HepG2 (cell line): ENCODE data around the gene NKAIN4. TPM values are rescaled to one million over a fixed set of nuclear protein-coding genes. Genes with fewer than 3 reads are reported as not detected.

Experiments
- CENPX ChIP-seq: sonication (generic); formaldehyde crosslinking; IDR thresholded peaks from 2 replicates; pipeline ENCODE4 v1.9.0; 2021; ENCODE audit warnings: mild to moderate bottlenecking, missing genetic modification reagents, moderate library complexity
- GABPA ChIP-seq, 2 experiments: IDR thresholded peaks; 2 replicates each; pipeline ENCODE4 v1.6.1; 2011 to 2016; ENCODE audit warnings: low read depth in 2 of 2, low read length in 1 of 2, missing biosample characterization in 1 of 2, missing genetic modification characterization in 1 of 2
- HNRNPUL1 ChIP-seq: fragments of 200-400 bp; formaldehyde crosslinking; IDR thresholded peaks from 2 replicates; pipeline ENCODE4 v1.6.1; 2017; ENCODE audit warnings: low read depth, mild to moderate bottlenecking, low read length, moderate library complexity
- MAFK ChIP-seq, 2 experiments: IDR thresholded peaks in 1 of 2; conservative IDR thresholded peaks in 1 of 2; 2 replicates each; pipeline ENCODE4 v1.6.1; 2011; ENCODE audit warnings: improper control_type of control experiment in 2 of 2, low read length in 2 of 2
- MTERF4 ChIP-seq: sonication (generic); formaldehyde crosslinking; IDR thresholded peaks from 2 replicates; pipeline ENCODE4 v1.8.0; 2023; ENCODE audit warnings: mild to moderate bottlenecking, missing genetic modification reagents
- PAXIP1 ChIP-seq: sonication (generic); formaldehyde crosslinking; conservative IDR thresholded peaks from 2 replicates; pipeline ENCODE4 v1.4.0; 2020; ENCODE audit warnings: mild to moderate bottlenecking, missing genetic modification reagents, moderate library complexity
- PHF21A ChIP-seq: sonication (generic); formaldehyde crosslinking; IDR thresholded peaks from 2 replicates; pipeline ENCODE4 v1.5.0; 2020; ENCODE audit warnings: mild to moderate bottlenecking, missing genetic modification reagents
- SNAPC2 ChIP-seq: sonication (generic); formaldehyde crosslinking; IDR thresholded peaks from 2 replicates; pipeline ENCODE4 v1.8.1; 2022; ENCODE audit warnings: mild to moderate bottlenecking, missing genetic modification reagents
- STAT5B ChIP-seq: sonication (generic); formaldehyde crosslinking; IDR thresholded peaks from 2 replicates; pipeline ENCODE4 v1.4.0; 2020; ENCODE audit warnings: missing genetic modification reagents
- TBL1XR1 ChIP-seq: fragments of 150-350 bp; IDR thresholded peaks from 2 replicates; pipeline ENCODE4 v1.6.1; 2014; ENCODE audit warnings: borderline replicate concordance, low read length; ENCODE audit not compliant: partially characterized antibody
- U2AF1 ChIP-seq: fragments of 200-400 bp; formaldehyde crosslinking; optimal IDR thresholded peaks from 2 replicates; pipeline ENCODE3; 2017; ENCODE audit warnings: mild to moderate bottlenecking, low read depth, low read length
- ZNF274 ChIP-seq: sonication (generic); formaldehyde crosslinking; IDR thresholded peaks from 2 replicates; pipeline ENCODE4 v1.5.1; 2020; ENCODE audit warnings: mild to moderate bottlenecking, missing genetic modification reagents
- ZNF335 ChIP-seq: sonication (generic); formaldehyde crosslinking; IDR thresholded peaks from 2 replicates; pipeline ENCODE4 v1.4.0; 2020; ENCODE audit warnings: missing genetic modification reagents
- ZNF569 ChIP-seq: sonication (generic); formaldehyde crosslinking; IDR thresholded peaks from 2 replicates; pipeline ENCODE4 v1.5.0; 2020; ENCODE audit warnings: mild to moderate bottlenecking, missing genetic modification reagents, moderate library complexity, borderline replicate concordance
- ZNF670 ChIP-seq: sonication (generic); formaldehyde crosslinking; IDR thresholded peaks from 2 replicates; pipeline ENCODE4 v1.8.0; 2022; ENCODE audit warnings: mild to moderate bottlenecking, missing genetic modification reagents, borderline replicate concordance
- ZNF747 ChIP-seq: sonication (generic); formaldehyde crosslinking; IDR thresholded peaks from 2 replicates; pipeline ENCODE4 v1.8.1; 2023; ENCODE audit warnings: missing genetic modification reagents, mild to moderate bottlenecking, borderline replicate concordance
- ZNF75D ChIP-seq: sonication (generic); formaldehyde crosslinking; IDR thresholded peaks from 2 replicates; pipeline ENCODE4 v1.8.1; 2023; ENCODE audit warnings: missing genetic modification reagents, mild to moderate bottlenecking, borderline replicate concordance
- polyA plus RNA-seq, 8 experiments: library from polyadenylated mRNA; depleted of rRNA in 3 of 8; stranded (reverse) in 7 of 8; unstranded in 1 of 8; fragments of >200 nt; fragmentation: Illumina TruSeq in 4 of 8; extraction: Trizol in 4 of 8; gene quantifications; 2 replicates each; pipeline versions ENCODE4 v1.2.1 to v1.2.3, GENCODE V29; 2011 to 2016; ENCODE audit warnings: low read depth in 4 of 8, missing spikeins in 1 of 8, mixed read lengths in 1 of 8; ENCODE audit not compliant: insufficient read depth in 1 of 8
- total RNA-seq, 5 experiments: library from RNA; depleted of rRNA; stranded (reverse); fragments of >200 nt; fragmentation: Illumina TruSeq; extraction: Trizol; gene quantifications; 2 replicates each; pipeline ENCODE4 v1.2.3, GENCODE V29; 2016; ENCODE audit warnings: low read depth in 1 of 5
- TF ChIP-seq, protein P1 (sequence below): sonication (generic); formaldehyde crosslinking; IDR thresholded peaks from 2 replicates; pipeline ENCODE4 v1.9.0; 2022; ENCODE audit warnings: low read depth, missing genetic modification reagents
- TF ChIP-seq, protein P2 (sequence below): sonication (generic); formaldehyde crosslinking; IDR thresholded peaks from 2 replicates; pipeline ENCODE4 v1.5.0; 2020; ENCODE audit warnings: mild to moderate bottlenecking, missing genetic modification reagents

NKAIN4 gene
- total and polyA plus RNA-seq, 2 of the 13 experiments (the other 11 are each of a cell fraction or from before 2014, with no cell fraction given) = not detected

DNA sequence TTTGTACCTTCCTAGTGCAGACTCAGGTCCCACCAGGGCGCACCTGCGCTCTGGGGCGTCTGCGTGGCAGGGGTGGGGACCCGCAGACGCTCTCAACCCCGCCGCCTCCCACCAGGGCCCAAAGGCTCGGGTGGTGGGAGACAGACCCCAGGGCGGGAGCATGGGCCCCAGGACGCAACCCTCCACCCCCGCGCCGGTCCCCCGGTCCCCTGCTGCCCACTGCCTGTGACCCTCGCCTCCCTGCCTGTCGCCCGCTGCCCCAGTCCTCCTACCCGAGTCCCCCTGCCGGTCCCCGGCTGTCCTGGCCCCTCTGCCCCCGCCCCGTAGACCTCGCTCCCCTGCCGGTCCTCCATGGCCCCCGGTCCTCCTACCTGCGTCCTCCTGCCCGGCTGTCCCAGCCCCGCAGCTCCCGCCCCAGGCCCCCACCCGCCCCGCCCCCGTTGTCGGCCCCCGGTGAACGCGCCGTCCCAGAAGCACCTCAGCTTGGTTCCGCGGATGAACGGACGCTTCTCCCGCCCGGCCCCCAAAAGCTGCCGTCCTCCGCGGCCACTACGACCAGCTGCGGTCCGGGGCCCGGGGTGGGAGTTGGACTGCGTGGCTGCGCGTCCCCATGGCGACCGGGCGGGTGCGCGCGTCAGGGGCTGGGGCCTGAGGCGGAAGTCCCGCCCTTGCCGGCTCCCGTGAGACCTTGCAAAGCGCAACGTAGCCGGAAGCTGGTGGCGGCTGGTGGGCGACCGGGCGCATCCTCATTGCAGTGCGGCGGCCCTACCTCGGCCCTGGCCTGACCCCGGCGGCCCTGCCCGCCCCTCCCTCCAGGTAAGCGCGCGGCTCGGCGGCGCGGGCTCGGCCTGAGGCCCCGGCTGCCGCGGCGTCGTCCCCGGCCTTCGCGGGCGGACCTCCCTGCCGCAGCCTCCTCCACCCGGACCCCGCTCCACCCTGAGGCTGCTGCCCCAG is 18.1 kb upstream of the NKAIN4 start, which contains the start of gene ARFGAP1 (continued):
- TF ChIP-seq PAXIP1 (CRISPR knock-in tag) (no peak), SNAPC2 (CRISPR knock-in tag) (peak; percentile 48; the same call in 1 of the 2 replicates), STAT5B (peak; percentile 61; the same call in 1 of the 2 replicates), CENPX (no peak), ZNF670 (CRISPR knock-in tag) (no peak), GABPA (IDR thresholded peaks at IDR 0.05; ENCODE audit: low read depth, low read length) (peak; percentile 99), GABPA (CRISPR knock-in tag; IDR thresholded peaks at IDR 0.05; ENCODE audit: low read depth) (peak; percentile 92), HNRNPUL1 (no peak), TBL1XR1 (peak; percentile 72), ZNF569 (CRISPR knock-in tag) (0 out of 2 replicates have a peak, but pooled peaks have one; percentile 6), U2AF1 (no peak), MTERF4 (no peak), MAFK (conservative IDR thresholded peaks at IDR 0.05 in 1 of 2, IDR thresholded peaks at IDR 0.05 in 1 of 2; ENCODE audit: low read length in 2 of 2) (no peak), ZNF747 (CRISPR knock-in tag) (no peak), ZNF75D (CRISPR knock-in tag) (no peak), ZNF274 (CRISPR knock-in tag) (peak; percentile 82), PHF21A (CRISPR knock-in tag) (0 out of 2 replicates have a peak, but pooled peaks have one; percentile 12), ZNF335 (CRISPR knock-in tag) (peak; percentile 72; the same call in 1 of the 2 replicates)
- TF ChIP-seq, protein P1, sequence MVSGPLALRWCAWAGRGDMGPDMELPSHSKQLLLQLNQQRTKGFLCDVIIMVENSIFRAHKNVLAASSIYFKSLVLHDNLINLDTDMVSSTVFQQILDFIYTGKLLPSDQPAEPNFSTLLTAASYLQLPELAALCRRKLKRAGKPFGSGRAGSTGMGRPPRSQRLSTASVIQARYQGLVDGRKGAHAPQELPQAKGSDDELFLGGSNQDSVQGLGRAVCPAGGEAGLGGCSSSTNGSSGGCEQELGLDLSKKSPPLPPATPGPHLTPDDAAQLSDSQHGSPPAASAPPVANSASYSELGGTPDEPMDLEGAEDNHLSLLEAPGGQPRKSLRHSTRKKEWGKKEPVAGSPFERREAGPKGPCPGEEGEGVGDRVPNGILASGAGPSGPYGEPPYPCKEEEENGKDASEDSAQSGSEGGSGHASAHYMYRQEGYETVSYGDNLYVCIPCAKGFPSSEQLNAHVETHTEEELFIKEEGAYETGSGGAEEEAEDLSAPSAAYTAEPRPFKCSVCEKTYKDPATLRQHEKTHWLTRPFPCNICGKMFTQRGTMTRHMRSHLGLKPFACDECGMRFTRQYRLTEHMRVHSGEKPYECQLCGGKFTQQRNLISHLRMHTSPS = no peak
- TF ChIP-seq, protein P2, sequence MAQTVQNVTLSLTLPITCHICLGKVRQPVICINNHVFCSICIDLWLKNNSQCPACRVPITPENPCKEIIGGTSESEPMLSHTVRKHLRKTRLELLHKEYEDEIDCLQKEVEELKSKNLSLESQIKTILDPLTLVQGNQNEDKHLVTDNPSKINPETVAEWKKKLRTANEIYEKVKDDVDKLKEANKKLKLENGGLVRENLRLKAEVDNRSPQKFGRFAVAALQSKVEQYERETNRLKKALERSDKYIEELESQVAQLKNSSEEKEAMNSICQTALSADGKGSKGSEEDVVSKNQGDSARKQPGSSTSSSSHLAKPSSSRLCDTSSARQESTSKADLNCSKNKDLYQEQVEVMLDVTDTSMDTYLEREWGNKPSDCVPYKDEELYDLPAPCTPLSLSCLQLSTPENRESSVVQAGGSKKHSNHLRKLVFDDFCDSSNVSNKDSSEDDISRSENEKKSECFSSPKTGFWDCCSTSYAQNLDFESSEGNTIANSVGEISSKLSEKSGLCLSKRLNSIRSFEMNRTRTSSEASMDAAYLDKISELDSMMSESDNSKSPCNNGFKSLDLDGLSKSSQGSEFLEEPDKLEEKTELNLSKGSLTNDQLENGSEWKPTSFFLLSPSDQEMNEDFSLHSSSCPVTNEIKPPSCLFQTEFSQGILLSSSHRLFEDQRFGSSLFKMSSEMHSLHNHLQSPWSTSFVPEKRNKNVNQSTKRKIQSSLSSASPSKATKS (CRISPR knock-in tag) = no peak
